Measurements from ENCODE around the gene DMP1.

- no peak for TF ChIP-seq EZH2 (IDR thresholded peaks at IDR 0.05; ENCODE audit: insufficient read depth, poor library complexity, severe bottlenecking)
- TF ChIP-seq EZH2phosphoT487 (IDR thresholded peaks at IDR 0.05; ENCODE audit: insufficient read depth, low read depth): no peak
Measured at GRCh38 chr4:87698394-87698793, 48.3 kb downstream of the DMP1 start.

Measured in GM23248 (cell line).